DOHH2 (cell line): ENCODE data around the gene CTAGE8.
"Not testable (repeated sequence)": the region's sequence is repeated elsewhere in the genome, so short reads cannot be mapped to it uniquely, and the experiment has no call there.

Source experiments
- CTCF ChIP-seq: fragments of 200-600 bp; sonication (generic); IDR thresholded peaks from one replicate; pipeline ENCODE4 v1.5.1; 2014; ENCODE audit warnings: antibody characterized with exemption, mild to moderate bottlenecking, low read depth, low read length; ENCODE audit not compliant: poor library complexity, severe bottlenecking
- EZH2phosphoT487 ChIP-seq: fragments of 200-600 bp; sonication (generic); IDR thresholded peaks from 2 replicates; pipeline ENCODE4 v1.6.1; 2017; ENCODE audit warnings: borderline replicate concordance, mild to moderate bottlenecking, antibody characterized with exemption, low read length, moderate library complexity, mixed read lengths

GRCh38 chr7:144282490-144282889 is 13.4 kb upstream of the CTAGE8 start:
- TF ChIP-seq CTCF, EZH2phosphoT487: not testable (repeated sequence)
